CD14-positive monocyte (primary cell): Measurements from ENCODE around the gene S100A13. TPM values are rescaled to one million over a fixed set of nuclear protein-coding genes. Genes with fewer than 3 reads are reported as not detected.

Source experiments
- DNase-seq, 3 donors: peaks; one replicate each; pipeline ENCODE4 v3.0.0-alpha.2; 2011 to 2022
- H2AFZ ChIP-seq: 2 replicates; pipeline ENCODE4 v1.6.0; 2012; ENCODE audit warnings: mild to moderate bottlenecking, low read depth, low read length, inconsistent platforms; ENCODE audit not compliant: insufficient read depth, poor library complexity, severe bottlenecking
- H3K27ac ChIP-seq, 2 donors: 1 replicate in 1 of 2; 2 replicates in 1 of 2; pipeline ENCODE4 v1.5.1; 2012 to 2013; ENCODE audit warnings: low read length in 2 of 2, control low read depth in 1 of 2, inconsistent platforms in 1 of 2, low read depth in 1 of 2, mild to moderate bottlenecking in 1 of 2
- H3K27me3 ChIP-seq, 2 donors: one replicate each; pipeline versions ENCODE4 v1.6.0 to v1.6.1; 2011 to 2013; ENCODE audit warnings: low read length in 2 of 2; ENCODE audit not compliant: control insufficient read depth in 2 of 2, insufficient read depth in 2 of 2
- H3K36me3 ChIP-seq, 2 donors: replicated peaks in 1 of 2; 1 replicate in 1 of 2; 2 replicates in 1 of 2; pipeline versions ENCODE4 v1.5.1 to v1.6.1; 2012 to 2013; ENCODE audit warnings: low read length in 2 of 2, control low read depth in 1 of 2, inconsistent platforms in 1 of 2, mild to moderate bottlenecking in 1 of 2; ENCODE audit not compliant: insufficient read depth in 2 of 2, control insufficient read depth in 1 of 2
- H3K4me1 ChIP-seq, 2 donors: 1 replicate in 1 of 2; 2 replicates in 1 of 2; pipeline versions ENCODE4 v1.5.1 to v1.6.1; 2012 to 2013; ENCODE audit warnings: low read length in 2 of 2, control low read depth in 1 of 2, inconsistent platforms in 1 of 2, mild to moderate bottlenecking in 1 of 2, moderate library complexity in 1 of 2; ENCODE audit not compliant: insufficient read depth in 2 of 2, control insufficient read depth in 1 of 2
- H3K4me2 ChIP-seq: replicated peaks from 2 replicates; pipeline ENCODE3; 2012; ENCODE audit warnings: low read length, moderate library complexity, mild to moderate bottlenecking; ENCODE audit not compliant: poor library complexity, severe bottlenecking; ENCODE audit errors: extremely low read depth
- H3K4me3 ChIP-seq, 3 experiments: fragments of 200-600 bp in 1 of 3; sonication (generic) in 1 of 3; replicated peaks in 1 of 3; 1 replicate in 2 of 3; 2 replicates in 1 of 3; pipeline ENCODE4 v1.5.1; 2011 to 2013; ENCODE audit warnings: low read length in 3 of 3, mild to moderate bottlenecking in 3 of 3, control low read depth in 2 of 3, low read depth in 2 of 3, inconsistent platforms in 1 of 3, moderate library complexity in 1 of 3
- H3K79me2 ChIP-seq: 2 replicates; pipeline ENCODE4 v1.6.0; 2012; ENCODE audit warnings: mild to moderate bottlenecking, control low read depth, inconsistent platforms, low read length, moderate library complexity; ENCODE audit not compliant: insufficient read depth
- H3K9ac ChIP-seq: 2 replicates; pipeline ENCODE4 v1.6.0; 2017; ENCODE audit warnings: low read length, mild to moderate bottlenecking; ENCODE audit not compliant: insufficient read depth, poor library complexity, severe bottlenecking
- H3K9me3 ChIP-seq, 2 donors: replicated peaks in 1 of 2; 1 replicate in 1 of 2; 2 replicates in 1 of 2; pipeline versions ENCODE4 v1.5.1 to v1.6.1; 2012 to 2013; ENCODE audit warnings: low read length in 2 of 2, control low read depth in 1 of 2; ENCODE audit not compliant: control insufficient read depth in 1 of 2, insufficient read depth in 1 of 2
- H4K20me1 ChIP-seq: 2 replicates; pipeline ENCODE4 v1.6.0; 2012; ENCODE audit warnings: mild to moderate bottlenecking, low read length, control low read depth, moderate library complexity; ENCODE audit not compliant: insufficient read depth
- H3K27ac Mint-ChIP-seq, 7 donors: one replicate each; pipeline ENCODE4 v1.8.0; 2020; ENCODE audit warnings: mild to moderate bottlenecking in 7 of 7, mixed read lengths in 7 of 7, moderate library complexity in 6 of 7, inconsistent platforms in 2 of 7
- H3K27me3 Mint-ChIP-seq, 3 donors: one replicate each; pipeline ENCODE4 v1.8.0; 2021 to 2022; ENCODE audit warnings: low read depth in 3 of 3, mild to moderate bottlenecking in 3 of 3, mixed read lengths in 3 of 3, moderate library complexity in 3 of 3, inconsistent platforms in 1 of 3
- H3K36me3 Mint-ChIP-seq, 2 donors: one replicate each; pipeline ENCODE4 v1.8.0; 2020; ENCODE audit warnings: mixed read lengths in 2 of 2, inconsistent platforms in 1 of 2, mild to moderate bottlenecking in 1 of 2
- H3K4me1 Mint-ChIP-seq: one replicate; pipeline ENCODE4 v1.8.0; 2020; ENCODE audit warnings: mild to moderate bottlenecking, mixed read lengths
- H3K4me3 Mint-ChIP-seq, 2 donors: one replicate each; pipeline ENCODE4 v1.8.0; 2020; ENCODE audit warnings: mild to moderate bottlenecking in 2 of 2, mixed read lengths in 2 of 2, moderate library complexity in 1 of 2
- H3K9me3 Mint-ChIP-seq, 7 donors: one replicate each; pipeline ENCODE4 v1.8.0; 2020 to 2022; ENCODE audit warnings: mixed read lengths in 7 of 7, mild to moderate bottlenecking in 6 of 7, moderate library complexity in 6 of 7, inconsistent platforms in 2 of 7
- CTCF ChIP-seq: fragments of 200-600 bp; IDR thresholded peaks from one replicate; pipeline ENCODE4 v1.8.0; 2022; ENCODE audit warnings: antibody characterized with exemption, mild to moderate bottlenecking
- WGBS: methylation state at CpG from one replicate; pipeline ENCODE4 v1.1.5; 2013; ENCODE audit warnings: missing lambda C conversion rate; ENCODE audit not compliant: insufficient coverage; 5-methylcytosine and 5-hydroxymethylcytosine counted together
- intact Hi-C, 2 donors: fragments of 100-400 bp; cut with micrococcal nuclease; formaldehyde crosslinking; loops; one replicate each; pipeline versions ENCODE4 v1.15.0 to v1.15.1; 2023
- polyA plus RNA-seq, 3 donors: library from polyadenylated mRNA; depleted of rRNA in 1 of 3; unstranded in 2 of 3; stranded (reverse) in 1 of 3; fragments of 300-500 nt in 2 of 3; fragments of >200 nt in 1 of 3; fragmentation: Illumina TruSeq in 2 of 3; gene quantifications; 1 replicate in 2 of 3; 2 replicates in 1 of 3; pipeline ENCODE4 v1.2.3, GENCODE V29; 2012 to 2021

The S100A13 gene
- polyA plus RNA-seq, 3 donors: 2.5 to 13.9 (median 2.6) TPM

- Histone ChIP-seq H3K36me3 (no peaks in the 10 kb centered on the region), H3K27ac (no peak overlapping the region), H2AFZ (no peak overlapping the region), H3K4me1 (peaks cover 29 to 45% of the 10 kb centered on the region in 2 donors), H3K4me2 (no peak overlapping the region), H3K9ac (no peak overlapping the region), H3K4me3 (no peak overlapping the region), H3K27me3 (peaks cover 0 to 3% of the 10 kb centered on the region in 2 donors), H3K79me2 (peaks cover 9% of the 10 kb centered on the region), H3K9me3 (no peaks in the 10 kb centered on the region), H4K20me1 (peaks cover 6% of the 10 kb centered on the region)
- DNase-seq: no peak
- Mint-ChIP-seq H3K27ac (no peak overlapping the region), H3K4me3 (no peak overlapping the region), H3K4me1 (peaks cover 48% of the 10 kb centered on the region), H3K9me3 (no peaks in the 10 kb centered on the region), H3K36me3 (peaks cover 0 to 4% of the 10 kb centered on the region in 2 donors), H3K27me3 (peaks cover 11 to 16% (median 14%) of the 10 kb centered on the region in 3 donors)
- intact Hi-C loops: loop anchor here (5.0 to 10.0 kb wide), 5 partner anchors 33 to 107 kb away; partner anchors contain the start of gene ILF2 (in 1 of the 2)
- TF ChIP-seq CTCF: no peak
- 80% methylated on average over 1 of the region's 1 CpG for WGBS
Observed at GRCh38 chr1:153629971-153630370, 2.7 kb upstream of the S100A13 start.

GRCh38 chr1:153629343-153629665, 2.0 kb upstream of the S100A13 start:
- H3K79me2 ChIP-seq: peaks cover 2% of the 10 kb centered on the region
- intact Hi-C loops: loop anchor here in 1 of 2 donors (10.0 kb wide), 1 partner anchor 55 kb away; no protein-coding TSS in a partner anchor
- no peak overlapping the region for H3K4me2 ChIP-seq
- H3K4me1 ChIP-seq: peaks cover 28 to 45% of the 10 kb centered on the region in 2 donors
- H3K27me3 ChIP-seq: peaks cover 0 to 3% of the 10 kb centered on the region in 2 donors
- Mint-ChIP-seq H3K27me3 (peaks cover 11 to 16% (median 14%) of the 10 kb centered on the region in 3 donors), H3K27ac (no peak overlapping the region), H3K36me3 (peaks cover 0 to 4% of the 10 kb centered on the region in 2 donors), H3K9me3 (no peaks in the 10 kb centered on the region), H3K4me3 (no peak overlapping the region), H3K4me1 (peaks cover 51% of the 10 kb centered on the region)
- DNase-seq: no peak
- no peak for TF ChIP-seq CTCF
- no peak overlapping the region for H3K4me3 ChIP-seq
- 100% methylated on average over 1 of the region's 5 CpGs for WGBS
- H3K27ac ChIP-seq: no peak overlapping the region
- no peaks in the 10 kb centered on the region for H3K9me3 ChIP-seq
- peaks cover under 1% of the 10 kb centered on the region for H4K20me1 ChIP-seq
- no peak overlapping the region for H2AFZ ChIP-seq
- H3K9ac ChIP-seq: no peak overlapping the region
- no peaks in the 10 kb centered on the region for H3K36me3 ChIP-seq
